Neutrophil (primary cell): ENCODE data around the gene CREB3L1.

Source experiments
- H3K27ac ChIP-seq: fragments of 200-600 bp; sonication (generic); 2 replicates; pipeline ENCODE4 v1.5.1; 2016; ENCODE audit warnings: mild to moderate bottlenecking, moderate library complexity
- H3K27me3 ChIP-seq: fragments of 200-600 bp; sonication (generic); 2 replicates; pipeline ENCODE4 v1.6.0; 2016; ENCODE audit warnings: mild to moderate bottlenecking
- H3K36me3 ChIP-seq: fragments of 200-600 bp; sonication (generic); 2 replicates; pipeline ENCODE4 v1.5.1; 2017
- H3K4me1 ChIP-seq, 2 experiments: fragments of 200-600 bp in 1 of 2; sonication (generic) in 1 of 2; 1 replicate in 1 of 2; 2 replicates in 1 of 2; pipeline versions ENCODE4 v1.5.1 to v1.6.1; 2013 to 2016; ENCODE audit warnings: low read depth in 1 of 2, low read length in 1 of 2, mild to moderate bottlenecking in 1 of 2, moderate library complexity in 1 of 2; ENCODE audit not compliant: control insufficient read depth in 1 of 2, insufficient read depth in 1 of 2
- H3K4me3 ChIP-seq, 2 experiments: fragments of 200-600 bp in 1 of 2; sonication (generic) in 1 of 2; 1 replicate in 1 of 2; 2 replicates in 1 of 2; pipeline ENCODE4 v1.5.1; 2013 to 2016; ENCODE audit warnings: low read depth in 1 of 2, low read length in 1 of 2, mild to moderate bottlenecking in 1 of 2, moderate library complexity in 1 of 2
- H3K9me3 ChIP-seq: fragments of 200-600 bp; sonication (generic); 2 replicates; pipeline ENCODE4 v1.5.1; 2016
- TF ChIP-seq, protein P1 (sequence below): fragments of 200-600 bp; sonication (generic); IDR thresholded peaks from 2 replicates; pipeline ENCODE4 v1.5.1; 2016; ENCODE audit warnings: antibody characterized with exemption

Gene CREB3L1, protein sequence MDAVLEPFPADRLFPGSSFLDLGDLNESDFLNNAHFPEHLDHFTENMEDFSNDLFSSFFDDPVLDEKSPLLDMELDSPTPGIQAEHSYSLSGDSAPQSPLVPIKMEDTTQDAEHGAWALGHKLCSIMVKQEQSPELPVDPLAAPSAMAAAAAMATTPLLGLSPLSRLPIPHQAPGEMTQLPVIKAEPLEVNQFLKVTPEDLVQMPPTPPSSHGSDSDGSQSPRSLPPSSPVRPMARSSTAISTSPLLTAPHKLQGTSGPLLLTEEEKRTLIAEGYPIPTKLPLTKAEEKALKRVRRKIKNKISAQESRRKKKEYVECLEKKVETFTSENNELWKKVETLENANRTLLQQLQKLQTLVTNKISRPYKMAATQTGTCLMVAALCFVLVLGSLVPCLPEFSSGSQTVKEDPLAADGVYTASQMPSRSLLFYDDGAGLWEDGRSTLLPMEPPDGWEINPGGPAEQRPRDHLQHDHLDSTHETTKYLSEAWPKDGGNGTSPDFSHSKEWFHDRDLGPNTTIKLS

DNA sequence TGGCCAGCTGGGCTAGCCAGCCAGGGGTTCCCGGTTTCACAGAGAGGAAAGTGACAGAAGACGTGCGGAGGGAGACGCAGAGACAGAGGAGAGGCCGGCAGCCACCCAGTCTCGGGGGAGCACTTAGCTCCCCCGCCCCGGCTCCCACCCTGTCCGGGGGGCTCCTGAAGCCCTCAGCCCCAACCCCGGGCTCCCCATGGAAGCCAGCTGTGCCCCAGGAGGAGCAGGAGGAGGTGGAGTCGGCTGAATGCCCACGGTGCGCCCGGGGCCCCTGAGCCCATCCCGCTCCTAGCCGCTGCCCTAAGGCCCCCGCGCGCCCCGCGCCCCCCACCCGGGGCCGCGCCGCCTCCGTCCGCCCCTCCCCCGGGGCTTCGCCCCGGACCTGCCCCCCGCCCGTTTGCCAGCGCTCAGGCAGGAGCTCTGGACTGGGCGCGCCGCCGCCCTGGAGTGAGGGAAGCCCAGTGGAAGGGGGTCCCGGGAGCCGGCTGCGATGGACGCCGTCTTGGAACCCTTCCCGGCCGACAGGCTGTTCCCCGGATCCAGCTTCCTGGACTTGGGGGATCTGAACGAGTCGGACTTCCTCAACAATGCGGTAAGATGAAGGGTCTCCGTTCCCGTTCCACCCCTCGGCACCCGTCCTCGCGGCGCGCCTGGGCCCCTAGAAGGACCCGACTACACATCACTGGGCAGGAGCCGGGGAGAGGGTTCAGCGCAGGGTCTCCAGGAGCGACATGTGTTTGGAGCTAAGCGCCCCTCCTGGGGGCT is at the start of gene CREB3L1:
Gene CREB3L1 (plus strand): TSS at position 41 of the 765 bp plus-strand sequence. CDS start 450 bp downstream, at position 491.
- no peaks in the 10 kb centered on the region for H3K36me3 ChIP-seq
- no peaks in the 10 kb centered on the region for H3K9me3 ChIP-seq
- TF ChIP-seq, protein P1, sequence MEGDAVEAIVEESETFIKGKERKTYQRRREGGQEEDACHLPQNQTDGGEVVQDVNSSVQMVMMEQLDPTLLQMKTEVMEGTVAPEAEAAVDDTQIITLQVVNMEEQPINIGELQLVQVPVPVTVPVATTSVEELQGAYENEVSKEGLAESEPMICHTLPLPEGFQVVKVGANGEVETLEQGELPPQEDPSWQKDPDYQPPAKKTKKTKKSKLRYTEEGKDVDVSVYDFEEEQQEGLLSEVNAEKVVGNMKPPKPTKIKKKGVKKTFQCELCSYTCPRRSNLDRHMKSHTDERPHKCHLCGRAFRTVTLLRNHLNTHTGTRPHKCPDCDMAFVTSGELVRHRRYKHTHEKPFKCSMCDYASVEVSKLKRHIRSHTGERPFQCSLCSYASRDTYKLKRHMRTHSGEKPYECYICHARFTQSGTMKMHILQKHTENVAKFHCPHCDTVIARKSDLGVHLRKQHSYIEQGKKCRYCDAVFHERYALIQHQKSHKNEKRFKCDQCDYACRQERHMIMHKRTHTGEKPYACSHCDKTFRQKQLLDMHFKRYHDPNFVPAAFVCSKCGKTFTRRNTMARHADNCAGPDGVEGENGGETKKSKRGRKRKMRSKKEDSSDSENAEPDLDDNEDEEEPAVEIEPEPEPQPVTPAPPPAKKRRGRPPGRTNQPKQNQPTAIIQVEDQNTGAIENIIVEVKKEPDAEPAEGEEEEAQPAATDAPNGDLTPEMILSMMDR = no peak
- H3K4me3 ChIP-seq = no peak within 1 kb of the TSS
- H3K4me1 ChIP-seq = peaks cover 0 to 8% of the 10 kb centered on the region in 2 experiments
- no peak within 1 kb of the TSS for H3K27ac ChIP-seq
- H3K27me3 ChIP-seq = peaks cover 78% of the 10 kb centered on the region

DNA sequence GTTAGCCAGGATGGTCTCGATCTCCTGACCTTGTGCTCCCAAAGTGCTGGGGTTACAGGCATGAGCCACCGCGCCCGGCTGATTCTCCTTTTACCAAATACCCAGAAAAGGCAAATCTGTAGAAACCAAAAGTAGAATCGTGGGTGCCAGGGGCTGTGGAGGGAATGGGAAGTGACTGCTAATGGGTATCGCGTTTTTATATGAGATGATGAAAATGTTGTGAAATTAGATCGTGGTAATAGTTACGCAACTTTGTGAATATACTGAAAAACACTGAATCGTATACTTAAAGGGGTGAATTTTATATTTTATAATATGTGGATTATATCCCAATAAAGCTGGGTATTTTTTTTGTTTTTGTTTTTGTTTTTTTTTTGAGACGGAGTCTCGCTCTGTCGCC is 48.2 kb upstream of the CREB3L1 start:
- peaks cover 21% of the 10 kb centered on the region for H3K27me3 ChIP-seq
- no peak overlapping the region for H3K27ac ChIP-seq
- H3K9me3 ChIP-seq = no peaks in the 10 kb centered on the region
- H3K4me1 ChIP-seq = no peaks in the 10 kb centered on the region
- H3K4me3 ChIP-seq = no peak overlapping the region
- TF ChIP-seq, protein P1 = no peak
- H3K36me3 ChIP-seq = no peaks in the 10 kb centered on the region

DNA sequence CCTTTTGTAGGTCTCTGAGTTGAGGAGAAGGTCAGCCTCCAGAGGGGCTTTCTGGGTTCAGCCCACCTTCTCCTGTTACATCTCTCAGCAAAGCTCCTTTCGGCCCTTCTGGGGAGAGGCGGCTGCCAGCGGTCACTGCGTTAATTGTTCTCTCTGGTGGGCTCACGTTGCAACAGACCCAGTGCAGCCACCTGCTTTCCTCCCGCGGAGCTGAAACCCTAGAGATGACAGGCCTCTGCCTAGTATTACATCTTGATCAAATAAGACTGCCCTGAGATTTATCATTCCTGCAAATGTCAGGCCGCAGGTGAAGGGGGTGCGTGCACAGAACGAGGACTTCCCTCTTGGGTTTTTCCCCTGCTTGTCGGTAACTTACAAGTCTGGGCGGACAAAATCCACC is 43.2 kb upstream of the CREB3L1 start:
- no peak overlapping the region for H3K4me3 ChIP-seq
- H3K27me3 ChIP-seq = peaks cover 59% of the 10 kb centered on the region
- no peaks in the 10 kb centered on the region for H3K36me3 ChIP-seq
- no peaks in the 10 kb centered on the region for H3K9me3 ChIP-seq
- TF ChIP-seq, protein P1 = no peak
- peaks cover 34 to 35% of the 10 kb centered on the region in 2 experiments for H3K4me1 ChIP-seq
- H3K27ac ChIP-seq = no peak overlapping the region

- Histone ChIP-seq H3K4me1 (peaks cover 36% of the 10 kb centered on the region in 2 experiments), H3K4me3 (no peak overlapping the region), H3K27me3 (peaks cover 60% of the 10 kb centered on the region), H3K27ac (peak overlapping the region; percentile 36), H3K36me3 (no peaks in the 10 kb centered on the region), H3K9me3 (no peaks in the 10 kb centered on the region)
- TF ChIP-seq, protein P1 = no peak
Observed at GRCh38 chr11:46235777-46236688, 41.4 kb upstream of the CREB3L1 start.

- Histone ChIP-seq H3K4me3 (peak overlapping the region in 1 of 2 experiments; percentile 59), H3K9me3 (no peaks in the 10 kb centered on the region), H3K27ac (no peak overlapping the region), H3K27me3 (peaks cover 56% of the 10 kb centered on the region), H3K4me1 (peaks cover 36% of the 10 kb centered on the region in 2 experiments), H3K36me3 (no peaks in the 10 kb centered on the region)
- TF ChIP-seq, protein P1 = no peak
Observed at GRCh38 chr11:46236918-46237247, 40.6 kb upstream of the CREB3L1 start.
